HepG2 (cell line): ENCODE data around the gene CCDC177. TPM values are rescaled to one million over a fixed set of nuclear protein-coding genes. Genes with fewer than 3 reads are reported as not detected.

ENCODE experiments used
- ATAC-seq: fragments of 200-7000 bp; cut with Tn5 transposase; 3 replicates; pipeline ENCODE4 v1.9.1; 2020; ENCODE audit warnings: mild to moderate bottlenecking, moderate library complexity
- BruUV-seq: library from RNA; stranded (reverse); fragments of 400-500 nt; replicated peaks from 2 replicates; lab custom pipeline; 2021; lab: Mats Ljungman, UMichigan
- CTCF ChIA-PET: fragments of 300-600 bp; formaldehyde crosslinking; extraction: SDS; loops from one replicate; lab custom pipeline; 2021; ENCODE audit warnings: low total read pairs, inconsistent platforms, low intra/inter-chr PET ratio; lab: Yijun Ruan, JAX
- POLR2A ChIA-PET: fragments of 350-600 bp; sonication (Branson Sonifier 250); formaldehyde crosslinking; loops from one replicate; lab custom pipeline; 2020; ENCODE audit warnings: antibody characterized with exemption, inconsistent platforms; lab: Yijun Ruan, JAX
- DNase-seq: peaks from one replicate; pipeline ENCODE4 v3.0.0-alpha.2; 2015; ENCODE audit warnings: low spot score
- FAIRE-seq: peaks from 3 replicates; lab custom pipeline; 2011; peaks lifted over from hg19 to GRCh38; lab: Jason Lieb, UNC
- H2AFZ ChIP-seq: one replicate; pipeline ENCODE4 v1.6.1; 2011; ENCODE audit warnings: low read length, inconsistent platforms
- H3K27ac ChIP-seq: fragments of 300-600 bp; 3 replicates; pipeline ENCODE4 v1.8.0; 2011; ENCODE audit warnings: mixed run types, mild to moderate bottlenecking, mixed read lengths, low read length, inconsistent platforms; ENCODE audit not compliant: insufficient read depth; ENCODE audit errors: extremely low read length
- H3K27me3 ChIP-seq, 2 experiments: fragments of 200-600 bp in 1 of 2; 2 replicates in 1 of 2; 3 replicates in 1 of 2; pipeline versions ENCODE4 v1.6.0 to v1.8.0; 2011; ENCODE audit warnings: low read length in 2 of 2, mild to moderate bottlenecking in 2 of 2, moderate library complexity in 2 of 2, inconsistent platforms in 1 of 2; ENCODE audit not compliant: insufficient read depth in 2 of 2, control insufficient read depth in 1 of 2
- H3K36me3 ChIP-seq, 2 experiments: fragments of 200-600 bp in 1 of 2; replicated peaks in 1 of 2; 2 replicates in 1 of 2; 3 replicates in 1 of 2; pipeline versions ENCODE4 v1.5.1 to v1.8.0; 2011; ENCODE audit warnings: low read length in 2 of 2, inconsistent platforms in 1 of 2; ENCODE audit not compliant: insufficient read depth in 2 of 2, control insufficient read depth in 1 of 2
- H3K4me1 ChIP-seq: 2 replicates; pipeline ENCODE4 v1.5.1; 2012; ENCODE audit warnings: low read length, inconsistent platforms; ENCODE audit not compliant: insufficient read depth
- H3K4me2 ChIP-seq: 2 replicates; pipeline ENCODE4 v1.6.0; 2011; ENCODE audit warnings: low read depth, low read length, inconsistent platforms
- H3K4me3 ChIP-seq, 3 experiments: fragments of 200-600 bp in 1 of 3; sonication (generic), shearing (Covaris generic) in 1 of 3; replicated peaks in 1 of 3; 2 replicates each; pipeline ENCODE4 v1.5.1; 2011 to 2016; ENCODE audit warnings: low read length in 3 of 3, inconsistent platforms in 2 of 3, low read depth in 2 of 3, mild to moderate bottlenecking in 2 of 3, control low read depth in 1 of 3, mixed read lengths in 1 of 3; ENCODE audit not compliant: insufficient read depth in 1 of 3
- H3K79me2 ChIP-seq: one replicate; pipeline ENCODE4 v1.6.1; 2011; ENCODE audit warnings: low read length, inconsistent platforms; ENCODE audit not compliant: insufficient read depth
- H3K9ac ChIP-seq: 2 replicates; pipeline ENCODE4 v1.6.0; 2011; ENCODE audit warnings: mild to moderate bottlenecking, low read depth, low read length, inconsistent platforms; ENCODE audit not compliant: insufficient read depth
- H3K9me3 ChIP-seq: 2 replicates; pipeline ENCODE4 v1.5.1; 2012; ENCODE audit warnings: mild to moderate bottlenecking, low read length
- H4K20me1 ChIP-seq: 2 replicates; pipeline ENCODE4 v1.6.0; 2011; ENCODE audit warnings: inconsistent platforms, mild to moderate bottlenecking, low read length, moderate library complexity; ENCODE audit not compliant: insufficient read depth
- EED ChIP-seq: sonication (generic); formaldehyde crosslinking; IDR thresholded peaks from 2 replicates; pipeline ENCODE4 v1.5.0; 2020; ENCODE audit warnings: mild to moderate bottlenecking, missing genetic modification reagents
- MYNN ChIP-seq: sonication (generic); formaldehyde crosslinking; IDR thresholded peaks from 2 replicates; pipeline ENCODE4 v1.4.0; 2020; ENCODE audit warnings: mild to moderate bottlenecking, low read depth, missing genetic modification reagents
- SP2 ChIP-seq: sonication (generic); formaldehyde crosslinking; IDR thresholded peaks from 2 replicates; pipeline ENCODE4 v1.5.1; 2020; ENCODE audit warnings: mild to moderate bottlenecking, missing genetic modification reagents
- SRSF4 ChIP-seq: fragments of 200-400 bp; formaldehyde crosslinking; IDR thresholded peaks from one replicate; pipeline ENCODE4 v1.6.1; 2018; ENCODE audit warnings: mild to moderate bottlenecking, low read depth, low read length, moderate library complexity; ENCODE audit not compliant: poor library complexity, severe bottlenecking
- TEAD2 ChIP-seq: sonication (generic); formaldehyde crosslinking; IDR thresholded peaks from 2 replicates; pipeline ENCODE4 v1.9.0; 2021; ENCODE audit warnings: missing genetic modification reagents
- ZNF143 ChIP-seq: sonication (generic); formaldehyde crosslinking; IDR thresholded peaks from 2 replicates; pipeline ENCODE4 v1.4.0; 2020; ENCODE audit warnings: missing genetic modification reagents
- ZNF589 ChIP-seq: sonication (generic); formaldehyde crosslinking; conservative IDR thresholded peaks from 2 replicates; pipeline ENCODE4 v1.8.0; 2022; ENCODE audit warnings: mild to moderate bottlenecking, moderate library complexity, missing genetic modification reagents
- ZNF782 ChIP-seq: sonication (generic); formaldehyde crosslinking; IDR thresholded peaks from 2 replicates; pipeline ENCODE4 v1.4.0; 2020; ENCODE audit warnings: missing genetic modification reagents, mild to moderate bottlenecking, borderline replicate concordance
- ZNF790 ChIP-seq: sonication (generic); formaldehyde crosslinking; IDR thresholded peaks from 2 replicates; pipeline ENCODE4 v1.8.0; 2022; ENCODE audit warnings: missing genetic modification reagents, mild to moderate bottlenecking, borderline replicate concordance
- WGBS: methylation state at CpG from one replicate; pipeline ENCODE4 v1.1.6; 2017; ENCODE audit warnings: low lambda C conversion rate; 5-methylcytosine and 5-hydroxymethylcytosine counted together
- in situ Hi-C: cut with HindIII; loops from 2 replicates; pipeline ENCODE4 v1.10.0; 2017; ENCODE audit warnings: low pct_unique_long_range_greater_than_20kb; ENCODE audit not compliant: extremely low pct_ligation_motif_present
- intact Hi-C: fragments of 100-400 bp; cut with micrococcal nuclease; formaldehyde crosslinking; loops from one replicate; pipeline ENCODE4 v1.10.0; 2022; ENCODE audit not compliant: unreplicated experiment
- polyA plus RNA-seq, 8 experiments: library from polyadenylated mRNA; depleted of rRNA in 3 of 8; stranded (reverse) in 7 of 8; unstranded in 1 of 8; fragments of >200 nt; fragmentation: Illumina TruSeq in 4 of 8; extraction: Trizol in 4 of 8; gene quantifications; 2 replicates each; pipeline versions ENCODE4 v1.2.1 to v1.2.3, GENCODE V29; 2011 to 2016; ENCODE audit warnings: low read depth in 4 of 8, missing spikeins in 1 of 8, mixed read lengths in 1 of 8; ENCODE audit not compliant: insufficient read depth in 1 of 8
- total RNA-seq, 5 experiments: library from RNA; depleted of rRNA; stranded (reverse); fragments of >200 nt; fragmentation: Illumina TruSeq; extraction: Trizol; gene quantifications; 2 replicates each; pipeline ENCODE4 v1.2.3, GENCODE V29; 2016; ENCODE audit warnings: low read depth in 1 of 5
- TF ChIP-seq, protein P1 (sequence below): IDR thresholded peaks from 2 replicates; pipeline ENCODE4 v1.4.0; 2020; ENCODE audit warnings: mild to moderate bottlenecking, missing genetic modification reagents
- TF ChIP-seq, protein P2 (sequence below): sonication (generic); IDR thresholded peaks from 2 replicates; pipeline ENCODE4 v1.6.1; 2016; ENCODE audit warnings: low read depth, borderline replicate concordance
- TF ChIP-seq, protein P3 (sequence below): sonication (generic); formaldehyde crosslinking; IDR thresholded peaks from 2 replicates; pipeline ENCODE4 v1.5.1; 2020; ENCODE audit warnings: mild to moderate bottlenecking, moderate library complexity, missing genetic modification reagents
- TF ChIP-seq, protein P4 (sequence below): IDR thresholded peaks from 2 replicates; pipeline ENCODE4 v1.6.1; 2016; ENCODE audit warnings: mild to moderate bottlenecking, missing biosample characterization, missing genetic modification reagents

Gene CCDC177
- total and polyA plus RNA-seq, 2 of the 13 experiments (the other 11 are each of a cell fraction or from before 2014, with no cell fraction given) = not detected

DNA sequence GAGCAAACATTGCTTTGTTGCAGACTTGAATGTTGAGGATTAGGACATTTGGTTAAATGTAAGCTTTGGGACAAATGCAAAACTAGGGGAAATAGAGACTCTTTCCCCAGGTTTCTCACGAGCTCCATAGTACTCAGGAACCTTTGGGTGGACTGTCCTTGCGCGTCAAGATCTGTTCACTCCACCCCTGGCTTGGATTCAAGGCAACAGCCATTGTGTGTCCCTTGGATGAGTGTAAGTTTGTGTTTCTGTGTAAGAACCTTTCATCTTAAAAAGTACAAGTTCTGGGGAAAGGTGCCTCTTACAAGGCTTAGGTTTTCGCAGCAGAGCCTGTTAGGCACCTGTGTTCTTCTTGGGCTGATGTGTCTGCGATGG is 40.4 kb upstream of the CCDC177 start:
- intact Hi-C loops (no loop called here), in situ Hi-C loops (no loop called here)
- no peaks in the 10 kb centered on the region; a peak in 1 of 5 replicates for H3K27me3 ChIP-seq
- FAIRE-seq = no peak
- TF ChIP-seq SRSF4 (no peak), ZNF790 (CRISPR knock-in tag) (no peak), EED (CRISPR knock-in tag) (no peak), ZNF782 (no peak), SP2 (CRISPR knock-in tag) (no peak), MYNN (CRISPR knock-in tag) (no peak), ZNF589 (no peak), TEAD2 (CRISPR knock-in tag) (no peak), ZNF143 (CRISPR knock-in tag) (no peak)
- TF ChIP-seq, protein P1, sequence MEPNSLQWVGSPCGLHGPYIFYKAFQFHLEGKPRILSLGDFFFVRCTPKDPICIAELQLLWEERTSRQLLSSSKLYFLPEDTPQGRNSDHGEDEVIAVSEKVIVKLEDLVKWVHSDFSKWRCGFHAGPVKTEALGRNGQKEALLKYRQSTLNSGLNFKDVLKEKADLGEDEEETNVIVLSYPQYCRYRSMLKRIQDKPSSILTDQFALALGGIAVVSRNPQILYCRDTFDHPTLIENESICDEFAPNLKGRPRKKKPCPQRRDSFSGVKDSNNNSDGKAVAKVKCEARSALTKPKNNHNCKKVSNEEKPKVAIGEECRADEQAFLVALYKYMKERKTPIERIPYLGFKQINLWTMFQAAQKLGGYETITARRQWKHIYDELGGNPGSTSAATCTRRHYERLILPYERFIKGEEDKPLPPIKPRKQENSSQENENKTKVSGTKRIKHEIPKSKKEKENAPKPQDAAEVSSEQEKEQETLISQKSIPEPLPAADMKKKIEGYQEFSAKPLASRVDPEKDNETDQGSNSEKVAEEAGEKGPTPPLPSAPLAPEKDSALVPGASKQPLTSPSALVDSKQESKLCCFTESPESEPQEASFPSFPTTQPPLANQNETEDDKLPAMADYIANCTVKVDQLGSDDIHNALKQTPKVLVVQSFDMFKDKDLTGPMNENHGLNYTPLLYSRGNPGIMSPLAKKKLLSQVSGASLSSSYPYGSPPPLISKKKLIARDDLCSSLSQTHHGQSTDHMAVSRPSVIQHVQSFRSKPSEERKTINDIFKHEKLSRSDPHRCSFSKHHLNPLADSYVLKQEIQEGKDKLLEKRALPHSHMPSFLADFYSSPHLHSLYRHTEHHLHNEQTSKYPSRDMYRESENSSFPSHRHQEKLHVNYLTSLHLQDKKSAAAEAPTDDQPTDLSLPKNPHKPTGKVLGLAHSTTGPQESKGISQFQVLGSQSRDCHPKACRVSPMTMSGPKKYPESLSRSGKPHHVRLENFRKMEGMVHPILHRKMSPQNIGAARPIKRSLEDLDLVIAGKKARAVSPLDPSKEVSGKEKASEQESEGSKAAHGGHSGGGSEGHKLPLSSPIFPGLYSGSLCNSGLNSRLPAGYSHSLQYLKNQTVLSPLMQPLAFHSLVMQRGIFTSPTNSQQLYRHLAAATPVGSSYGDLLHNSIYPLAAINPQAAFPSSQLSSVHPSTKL (CRISPR knock-in tag) = no peak
- TF ChIP-seq, protein P2, sequence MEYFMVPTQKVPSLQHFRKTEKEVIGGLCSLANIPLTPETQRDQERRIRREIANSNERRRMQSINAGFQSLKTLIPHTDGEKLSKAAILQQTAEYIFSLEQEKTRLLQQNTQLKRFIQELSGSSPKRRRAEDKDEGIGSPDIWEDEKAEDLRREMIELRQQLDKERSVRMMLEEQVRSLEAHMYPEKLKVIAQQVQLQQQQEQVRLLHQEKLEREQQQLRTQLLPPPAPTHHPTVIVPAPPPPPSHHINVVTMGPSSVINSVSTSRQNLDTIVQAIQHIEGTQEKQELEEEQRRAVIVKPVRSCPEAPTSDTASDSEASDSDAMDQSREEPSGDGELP = no peak
- TF ChIP-seq, protein P3, sequence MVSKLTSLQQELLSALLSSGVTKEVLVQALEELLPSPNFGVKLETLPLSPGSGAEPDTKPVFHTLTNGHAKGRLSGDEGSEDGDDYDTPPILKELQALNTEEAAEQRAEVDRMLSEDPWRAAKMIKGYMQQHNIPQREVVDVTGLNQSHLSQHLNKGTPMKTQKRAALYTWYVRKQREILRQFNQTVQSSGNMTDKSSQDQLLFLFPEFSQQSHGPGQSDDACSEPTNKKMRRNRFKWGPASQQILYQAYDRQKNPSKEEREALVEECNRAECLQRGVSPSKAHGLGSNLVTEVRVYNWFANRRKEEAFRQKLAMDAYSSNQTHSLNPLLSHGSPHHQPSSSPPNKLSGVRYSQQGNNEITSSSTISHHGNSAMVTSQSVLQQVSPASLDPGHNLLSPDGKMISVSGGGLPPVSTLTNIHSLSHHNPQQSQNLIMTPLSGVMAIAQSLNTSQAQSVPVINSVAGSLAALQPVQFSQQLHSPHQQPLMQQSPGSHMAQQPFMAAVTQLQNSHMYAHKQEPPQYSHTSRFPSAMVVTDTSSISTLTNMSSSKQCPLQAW = no peak
- TF ChIP-seq, protein P4, sequence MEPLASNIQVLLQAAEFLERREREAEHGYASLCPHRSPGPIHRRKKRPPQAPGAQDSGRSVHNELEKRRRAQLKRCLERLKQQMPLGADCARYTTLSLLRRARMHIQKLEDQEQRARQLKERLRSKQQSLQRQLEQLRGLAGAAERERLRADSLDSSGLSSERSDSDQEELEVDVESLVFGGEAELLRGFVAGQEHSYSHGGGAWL (CRISPR knock-in tag) = no peak
- no peak overlapping the region for H2AFZ ChIP-seq
- H4K20me1 ChIP-seq = no peaks in the 10 kb centered on the region
- no peaks in the 10 kb centered on the region for H3K9me3 ChIP-seq
- H3K36me3 ChIP-seq = no peaks in the 10 kb centered on the region; a peak in 1 of 5 replicates
- no peak overlapping the region for H3K4me3 ChIP-seq
- ChIA-PET POLR2A (no interaction called here), CTCF (no interaction called here)
- H3K9ac ChIP-seq = no peak overlapping the region
- no TSS peak for BruUV-seq
- H3K27ac ChIP-seq = no peak overlapping the region
- no peak for DNase-seq
- H3K4me2 ChIP-seq = no peak overlapping the region
- peaks cover 42% of the 10 kb centered on the region for H3K79me2 ChIP-seq
- WGBS = 74% methylated on average over 5 of the region's 5 CpGs
- ATAC-seq = no peak
- peaks cover 48% of the 10 kb centered on the region for H3K4me1 ChIP-seq
